GM12873 (cell line): ENCODE data around the gene WDR59.

Experiments
- TF ChIP-seq, protein P1 (sequence below): IDR thresholded peaks from 2 replicates; pipeline ENCODE4 v1.5.1; 2012; ENCODE audit warnings: low read depth, mild to moderate bottlenecking, moderate library complexity, low read length, control low read depth; ENCODE audit not compliant: insufficient read depth; ENCODE audit errors: missing control alignments

Gene WDR59

DNA sequence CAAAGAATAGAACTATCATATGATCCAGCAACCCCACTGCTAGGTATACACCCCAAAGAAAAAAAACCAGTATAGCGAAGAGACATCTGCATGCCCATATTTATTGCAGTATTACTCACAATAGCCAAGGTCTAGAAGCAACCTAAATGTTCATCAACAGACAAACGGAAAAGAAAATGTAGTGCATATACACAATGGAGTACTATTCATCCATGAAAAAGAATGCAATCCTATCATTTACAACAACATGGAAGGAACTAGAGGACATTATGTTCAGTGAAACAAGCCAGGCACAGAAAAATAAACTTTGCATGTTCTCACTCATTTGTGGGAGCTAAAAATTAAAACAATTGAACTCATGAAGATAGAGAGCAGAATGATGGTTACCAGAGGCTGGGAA lies 55.3 kb downstream of the WDR59 start:
- TF ChIP-seq, protein P1, sequence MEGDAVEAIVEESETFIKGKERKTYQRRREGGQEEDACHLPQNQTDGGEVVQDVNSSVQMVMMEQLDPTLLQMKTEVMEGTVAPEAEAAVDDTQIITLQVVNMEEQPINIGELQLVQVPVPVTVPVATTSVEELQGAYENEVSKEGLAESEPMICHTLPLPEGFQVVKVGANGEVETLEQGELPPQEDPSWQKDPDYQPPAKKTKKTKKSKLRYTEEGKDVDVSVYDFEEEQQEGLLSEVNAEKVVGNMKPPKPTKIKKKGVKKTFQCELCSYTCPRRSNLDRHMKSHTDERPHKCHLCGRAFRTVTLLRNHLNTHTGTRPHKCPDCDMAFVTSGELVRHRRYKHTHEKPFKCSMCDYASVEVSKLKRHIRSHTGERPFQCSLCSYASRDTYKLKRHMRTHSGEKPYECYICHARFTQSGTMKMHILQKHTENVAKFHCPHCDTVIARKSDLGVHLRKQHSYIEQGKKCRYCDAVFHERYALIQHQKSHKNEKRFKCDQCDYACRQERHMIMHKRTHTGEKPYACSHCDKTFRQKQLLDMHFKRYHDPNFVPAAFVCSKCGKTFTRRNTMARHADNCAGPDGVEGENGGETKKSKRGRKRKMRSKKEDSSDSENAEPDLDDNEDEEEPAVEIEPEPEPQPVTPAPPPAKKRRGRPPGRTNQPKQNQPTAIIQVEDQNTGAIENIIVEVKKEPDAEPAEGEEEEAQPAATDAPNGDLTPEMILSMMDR, result no peak

DNA sequence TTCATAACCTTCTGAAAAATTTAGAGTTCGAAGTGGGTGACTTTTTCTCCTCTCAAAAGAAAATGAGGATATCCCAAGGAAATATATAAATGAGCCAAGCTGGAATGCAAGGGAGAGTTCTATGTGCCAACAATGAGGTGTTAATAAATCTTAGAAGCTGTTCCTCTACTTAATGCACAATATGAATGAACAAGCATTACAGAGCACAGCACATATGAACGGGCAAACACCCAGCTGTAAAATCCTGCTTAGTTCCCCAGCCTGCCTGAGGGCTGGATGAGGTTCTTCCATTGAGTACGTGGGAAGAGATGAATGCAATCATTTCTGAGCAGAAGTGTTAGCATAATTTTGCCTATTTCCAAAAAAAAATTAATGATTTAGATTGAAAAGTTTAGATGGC lies 58.1 kb downstream of the WDR59 start:
- TF ChIP-seq, protein P1, result no peak

DNA sequence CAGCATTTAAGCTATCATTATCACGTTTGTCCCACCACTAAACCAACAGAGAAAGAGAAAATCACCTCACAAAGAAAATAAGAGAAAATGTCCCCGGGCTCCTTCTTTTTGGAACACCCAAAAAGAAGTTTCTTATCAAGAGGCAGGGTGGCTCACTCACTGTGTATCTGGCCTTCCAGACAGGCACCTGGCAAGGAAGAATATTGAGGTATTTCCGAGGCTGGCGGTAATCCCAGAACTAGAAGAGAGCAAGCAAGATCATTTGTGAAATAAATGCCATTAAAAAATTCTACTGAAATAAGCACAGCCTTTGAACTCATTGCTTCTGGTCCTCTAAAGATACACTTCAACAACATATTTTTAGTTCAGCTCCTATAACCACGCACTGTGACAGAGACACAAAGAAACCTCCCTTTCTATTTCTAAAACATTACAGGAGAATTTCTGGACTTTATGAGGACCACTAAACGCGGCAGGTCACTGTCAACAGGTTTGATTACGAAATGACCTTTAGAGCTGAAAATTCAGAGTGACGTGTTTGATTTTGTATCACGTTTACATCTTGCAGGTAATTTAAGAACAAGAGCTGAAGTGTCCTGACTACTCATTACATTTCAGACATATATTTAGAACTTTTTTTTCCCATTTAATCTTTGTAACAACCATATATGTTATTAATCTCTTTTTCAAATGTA lies 61.0 kb downstream of the WDR59 start:
- TF ChIP-seq, protein P1, result no peak

DNA sequence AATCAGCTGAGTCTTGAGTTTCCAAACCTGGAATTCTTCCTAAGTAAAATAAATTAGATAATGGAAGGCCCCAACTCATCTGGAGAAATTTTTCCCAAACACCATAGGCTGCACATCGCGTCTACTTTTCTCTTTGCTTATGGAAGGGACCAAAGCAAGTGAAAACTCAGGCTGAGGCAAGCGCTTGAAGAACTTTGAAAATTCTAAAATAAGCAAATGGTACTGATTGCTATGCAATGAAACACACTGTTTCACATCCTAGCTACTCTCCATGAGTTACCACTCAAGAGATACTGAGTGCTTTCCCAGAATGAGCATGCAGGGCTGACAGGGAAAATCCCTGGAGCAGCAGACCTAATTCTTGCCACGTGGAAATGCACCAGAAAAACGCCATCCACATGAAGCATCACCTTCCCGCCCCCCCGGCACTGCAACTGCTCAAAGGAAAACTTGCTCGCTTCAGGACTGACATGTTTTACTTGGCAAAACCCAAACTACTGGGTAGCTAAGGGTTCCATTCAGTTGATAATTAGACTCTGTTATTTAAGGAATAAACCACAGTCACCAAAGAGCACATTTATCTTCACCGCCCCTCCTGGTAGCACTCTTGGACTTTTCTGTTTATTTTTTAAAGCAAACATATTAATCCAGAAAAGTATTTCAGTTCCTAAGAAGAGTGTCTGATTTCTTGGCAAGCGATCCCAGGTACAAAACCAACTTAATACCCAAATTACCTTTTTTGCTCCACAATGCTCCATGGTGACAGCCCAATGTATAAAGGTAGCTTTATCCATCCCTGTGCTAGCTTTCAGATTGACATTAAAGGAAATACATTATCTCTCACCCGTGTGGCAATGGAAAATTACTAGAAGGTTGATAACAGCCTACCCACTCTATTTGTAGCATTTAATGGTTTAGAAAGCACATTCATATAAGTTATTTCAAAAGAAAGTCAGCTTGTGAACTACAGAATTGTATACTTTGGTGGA lies 62.5 kb downstream of the WDR59 start:
- TF ChIP-seq, protein P1, result no peak

DNA sequence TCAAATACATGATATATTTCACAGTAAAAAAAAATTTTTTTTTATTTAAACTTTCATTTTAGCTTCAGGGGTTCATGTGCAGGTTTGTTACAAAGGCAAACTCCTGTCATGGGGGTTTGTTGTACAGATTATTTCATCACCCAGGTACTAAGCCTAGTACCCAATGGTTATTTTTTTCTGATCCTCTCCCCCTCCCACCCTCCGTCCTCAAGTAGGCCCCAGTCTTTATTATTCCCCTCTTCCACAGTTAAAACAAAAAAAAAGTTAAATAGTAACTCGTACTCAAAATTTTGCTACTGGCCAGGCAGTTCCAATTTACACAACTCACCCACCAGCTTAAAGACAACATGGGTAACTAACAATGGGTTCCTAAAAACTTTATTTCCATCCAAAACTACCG lies 63.9 kb downstream of the WDR59 start:
- TF ChIP-seq, protein P1, result no peak

DNA sequence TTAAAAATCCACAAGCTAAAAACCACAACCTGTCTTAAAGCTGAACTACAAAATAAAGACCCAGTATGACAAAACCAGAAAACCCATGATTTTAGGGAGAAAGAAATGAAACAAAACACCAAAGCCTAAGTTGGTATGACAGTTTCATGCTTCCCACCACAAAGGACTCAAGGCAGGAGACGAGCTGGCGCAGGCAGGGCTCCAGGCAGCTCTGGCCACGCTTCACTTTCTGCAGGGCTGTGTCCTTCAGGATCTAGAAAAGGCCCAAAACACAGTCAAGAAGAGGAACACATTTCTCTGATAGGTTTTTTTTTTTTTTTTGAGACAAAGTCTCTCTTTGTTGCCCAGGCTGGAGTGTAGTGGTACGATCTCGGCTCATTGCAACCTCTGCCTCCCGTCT lies 75.3 kb downstream of the WDR59 start:
- TF ChIP-seq, protein P1, result no peak

DNA sequence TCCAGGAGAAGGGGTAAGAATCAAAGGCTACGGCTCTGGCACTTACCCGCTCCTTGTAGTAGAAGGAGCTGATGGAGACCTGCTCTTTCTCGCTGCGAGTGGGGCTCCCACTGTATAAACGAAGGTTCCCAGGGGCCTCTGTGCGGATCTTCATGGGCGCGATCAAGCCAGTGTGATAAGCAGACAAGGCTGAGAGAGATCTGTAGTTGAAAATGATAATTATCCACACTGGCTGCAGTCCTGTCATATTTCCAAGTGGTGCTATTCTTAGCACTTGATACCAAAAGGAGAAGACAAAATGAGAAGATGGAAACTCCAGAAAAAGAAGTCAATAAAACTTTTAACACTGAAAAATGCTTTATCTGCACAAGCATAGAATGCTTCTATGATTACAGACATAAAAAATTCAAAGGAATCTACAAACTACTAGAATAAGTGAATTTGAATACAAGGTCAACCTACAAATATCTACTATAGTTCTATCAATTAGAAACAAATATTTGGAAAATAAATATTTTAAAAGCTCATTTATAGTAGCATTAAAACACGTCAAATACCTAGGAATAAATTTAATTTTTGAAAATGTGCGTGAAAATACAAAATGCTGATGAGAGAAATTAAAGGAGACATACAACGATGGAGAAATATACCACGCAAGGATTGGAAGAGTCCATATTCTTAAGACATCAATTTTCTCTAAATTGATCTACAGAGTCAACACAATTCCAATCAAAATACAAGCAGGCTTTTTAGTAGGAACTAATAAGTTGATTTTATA lies 80.8 kb downstream of the WDR59 start:
- TF ChIP-seq, protein P1, result no peak
